Fibroblast of skin of back (primary cell): Measurements from ENCODE around the gene TMEM82. TPM values are rescaled to one million over a fixed set of nuclear protein-coding genes. Genes with fewer than 3 reads are reported as not detected.
A peak's percentile ranks its signal among the peaks of the same experiment; 100 is the strongest.
"Not testable (repeated sequence)": the region's sequence is repeated elsewhere in the genome, so short reads cannot be mapped to it uniquely, and the experiment has no call there.

ENCODE experiments used
- DNase-seq: peaks from one replicate; pipeline ENCODE4 v3.0.0-alpha.2; 2013
- polyA plus RNA-seq, 2 experiments: library from polyadenylated mRNA; unstranded; fragments of 120-200 nt; gene quantifications; one replicate each; pipeline ENCODE4 v1.2.1, GENCODE V29; 2013; ENCODE audit not compliant: insufficient read length in 2 of 2

TMEM82 gene
- not detected for polyA plus RNA-seq (2013, experiment 1 of 2; ENCODE audit: insufficient read length)
- not detected for polyA plus RNA-seq (2013, experiment 2 of 2; ENCODE audit: insufficient read length)

GRCh38 chr1:15742339-15742801 is at the start of gene TMEM82:
Gene TMEM82 (plus strand): TSS chr1:15742499. CDS start chr1:15742560, 61 bp downstream.
- no peak for DNase-seq

- no peak for DNase-seq
These were observed 48.9 kb upstream of the TMEM82 start for GRCh38 chr1:15693371-15693770.

GRCh38 chr1:15696956-15697521 is 45.3 kb upstream of the TMEM82 start:
- no peak for DNase-seq

GRCh38 chr1:15698201-15698600 is 44.1 kb upstream of the TMEM82 start:
- DNase-seq = no peak

- DNase-seq = not testable (repeated sequence)
These were observed 43.0 kb upstream of the TMEM82 start for GRCh38 chr1:15699321-15699720.

- no peak for DNase-seq
These were observed 41.8 kb upstream of the TMEM82 start for GRCh38 chr1:15700508-15700907.

- DNase-seq = no peak
These were observed 40.5 kb upstream of the TMEM82 start for GRCh38 chr1:15701784-15702183.

- no peak for DNase-seq
These were observed 39.4 kb upstream of the TMEM82 start for GRCh38 chr1:15702722-15703550.

GRCh38 chr1:15703562-15703961 is 38.7 kb upstream of the TMEM82 start:
- DNase-seq = peak; percentile 87

- DNase-seq = no peak
These were observed 37.6 kb upstream of the TMEM82 start for GRCh38 chr1:15704526-15705183.

- no peak for DNase-seq
These were observed 37.1 kb upstream of the TMEM82 start for GRCh38 chr1:15705184-15705566.

- DNase-seq = no peak
These were observed 35.5 kb upstream of the TMEM82 start for GRCh38 chr1:15706751-15707150.

GRCh38 chr1:15707239-15707925 is 34.9 kb upstream of the TMEM82 start:
- DNase-seq = no peak

- DNase-seq = no peak
These were observed 33.7 kb upstream of the TMEM82 start for GRCh38 chr1:15708486-15709137.

GRCh38 chr1:15709226-15709625 is 33.1 kb upstream of the TMEM82 start:
- DNase-seq = no peak

GRCh38 chr1:15712168-15712567 is 30.1 kb upstream of the TMEM82 start:
- DNase-seq = no peak

GRCh38 chr1:15714406-15715136 is 27.7 kb upstream of the TMEM82 start:
- peak; percentile 7 for DNase-seq

GRCh38 chr1:15717418-15718125 is 24.7 kb upstream of the TMEM82 start:
- DNase-seq = no peak

- no peak for DNase-seq
These were observed 24.1 kb upstream of the TMEM82 start for GRCh38 chr1:15718199-15718601.

GRCh38 chr1:15719381-15720120 is 22.7 kb upstream of the TMEM82 start:
- DNase-seq = no peak
